GM23338 (cell line): ENCODE results near the gene COL9A1.

Experiments
- CTCF ChIP-seq, 2 experiments: fragments of 200-600 bp in 1 of 2; sonication (generic) in 1 of 2; conservative IDR thresholded peaks; 2 replicates each; pipeline versions ENCODE4 v1.5.1 to v1.6.1; 2016 to 2017; ENCODE audit warnings: antibody characterized with exemption in 2 of 2, low read depth in 2 of 2, mild to moderate bottlenecking in 2 of 2, moderate library complexity in 1 of 2
- REST ChIP-seq: IDR thresholded peaks from one replicate; pipeline ENCODE4 v1.6.1; 2018; ENCODE audit warnings: antibody characterized with exemption; ENCODE audit not compliant: unreplicated experiment

GRCh38 chr6:70258483-70258882, 44.4 kb downstream of the COL9A1 start:
- TF ChIP-seq CTCF (conservative IDR thresholded peaks at IDR 0.05; ENCODE audit: low read depth in 2 of 2), result no peak
- no peak for TF ChIP-seq REST
